GM10266 (cell line): ENCODE data around the gene APOA1.

Experiments
- DNase-seq: peaks from one replicate; pipeline ENCODE4 v3.0.0; 2012; ENCODE audit errors: extremely low spot score
- CTCF ChIP-seq: IDR thresholded peaks from 2 replicates; pipeline ENCODE4 v1.5.1; 2012; ENCODE audit warnings: mild to moderate bottlenecking, low read depth; ENCODE audit not compliant: control insufficient read depth, insufficient read depth; ENCODE audit errors: missing control alignments

Gene APOA1

DNA sequence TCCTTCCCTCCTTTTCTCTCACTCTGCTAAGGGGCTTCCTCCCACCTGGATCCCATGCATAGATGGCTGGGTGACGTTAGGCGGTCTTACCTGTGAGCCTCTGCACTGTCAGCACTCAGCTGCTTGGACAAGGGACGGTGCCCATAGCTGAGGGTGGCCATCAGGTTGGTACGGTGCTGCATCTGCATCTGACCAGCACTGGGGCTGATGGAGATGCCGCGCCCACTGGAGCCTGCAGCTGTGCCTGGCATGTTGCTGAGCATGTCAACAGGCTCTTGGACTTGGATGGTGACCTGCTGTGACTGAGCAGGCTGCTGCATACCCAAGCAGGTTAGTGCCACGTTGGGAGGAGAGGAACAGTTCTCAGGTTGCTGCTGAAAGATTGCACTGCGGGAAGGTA lies 21.8 kb upstream of the APOA1 start:
- TF ChIP-seq CTCF, result no peak

DNA sequence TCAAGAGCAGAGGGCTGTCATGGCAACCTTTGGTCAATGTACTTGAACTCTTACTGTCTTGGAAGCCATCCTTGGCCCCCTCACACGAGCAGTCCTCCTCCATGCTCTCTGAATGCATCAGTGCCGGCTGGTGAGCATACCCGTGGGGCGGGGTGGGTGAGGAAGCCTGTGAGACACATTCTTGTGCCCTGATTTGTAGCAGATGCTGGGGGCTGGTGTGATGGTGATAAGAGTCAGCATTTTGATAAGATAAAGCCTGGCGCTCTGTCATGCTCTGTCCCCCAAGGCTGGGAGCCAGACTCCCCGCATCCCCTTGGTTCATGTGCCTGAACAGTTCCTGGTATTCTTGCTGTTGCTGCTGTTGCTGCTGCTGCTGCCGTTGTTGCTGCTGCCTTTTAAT lies 20.5 kb upstream of the APOA1 start:
- DNase-seq, result no peak

More for the DNA sequence above, 21.8 kb upstream of the APOA1 start:
- no peak for DNase-seq

DNA sequence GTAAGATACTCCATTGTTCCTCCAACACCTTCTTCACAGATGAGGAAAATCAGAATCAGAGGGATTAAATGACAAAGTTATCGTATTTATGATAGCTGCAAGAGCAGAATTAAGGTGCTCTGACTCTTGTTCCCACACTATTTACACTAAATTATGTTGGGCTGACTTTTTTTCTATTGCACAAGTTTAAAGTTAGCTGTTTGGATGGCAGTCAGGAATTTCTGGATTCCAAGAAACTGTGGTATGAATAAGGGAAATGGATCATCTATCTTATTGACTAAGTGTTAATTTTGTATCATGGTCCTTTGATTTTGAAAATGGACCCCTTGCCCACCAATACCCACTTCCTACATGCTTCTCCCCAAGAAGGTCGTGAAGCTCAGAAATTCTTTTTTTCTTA lies 19.9 kb upstream of the APOA1 start:
- no peak for TF ChIP-seq CTCF
- no peak for DNase-seq

More for the DNA sequence above, 20.5 kb upstream of the APOA1 start:
- no peak for TF ChIP-seq CTCF

- no peak for TF ChIP-seq CTCF
- DNase-seq, result no peak
These were observed 19.0 kb upstream of the APOA1 start for GRCh38 chr11:116856423-116856822.

GRCh38 chr11:116855413-116855812 lies 18.0 kb upstream of the APOA1 start:
- no peak for DNase-seq
- TF ChIP-seq CTCF, result no peak

GRCh38 chr11:116853461-116854073 lies 16.1 kb upstream of the APOA1 start:
- DNase-seq, result peak; percentile 86
- no peak for TF ChIP-seq CTCF

GRCh38 chr11:116852261-116853031 lies 15.0 kb upstream of the APOA1 start:
- TF ChIP-seq CTCF, result no peak
- no peak for DNase-seq
